NCI-H187 treated with DMSO at 0.1 percent for 48 hours (cell line): ENCODE data around the gene PTPRD.
"Not testable (repeated sequence)": the region's sequence is repeated elsewhere in the genome, so short reads cannot be mapped to it uniquely, and the experiment has no call there.

Experiments used
- DNase-seq: peaks from one replicate; lab custom pipeline; 2025; lab: John Stamatoyannopoulos, UW

PTPRD gene

DNA sequence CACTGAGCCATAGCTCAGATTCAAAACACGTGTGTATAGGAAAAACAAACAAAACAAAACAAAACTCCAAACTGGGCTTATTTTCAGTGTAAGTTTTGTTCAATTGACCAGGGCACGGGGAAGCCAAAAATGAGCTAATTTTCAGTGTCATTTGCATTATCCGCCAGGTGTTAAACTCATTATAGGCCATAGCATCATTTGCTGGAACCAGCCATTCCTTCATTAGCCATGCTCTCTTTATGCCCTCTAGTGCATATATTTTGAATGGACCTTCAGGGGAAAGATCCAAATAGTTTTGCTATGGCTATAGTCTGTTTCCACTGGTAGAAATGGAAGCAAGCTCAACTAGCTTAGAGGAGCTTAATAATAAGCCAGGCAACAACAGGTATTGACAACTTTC is 1608.0 kb downstream of the PTPRD start:
- DNase-seq = no peak

DNA sequence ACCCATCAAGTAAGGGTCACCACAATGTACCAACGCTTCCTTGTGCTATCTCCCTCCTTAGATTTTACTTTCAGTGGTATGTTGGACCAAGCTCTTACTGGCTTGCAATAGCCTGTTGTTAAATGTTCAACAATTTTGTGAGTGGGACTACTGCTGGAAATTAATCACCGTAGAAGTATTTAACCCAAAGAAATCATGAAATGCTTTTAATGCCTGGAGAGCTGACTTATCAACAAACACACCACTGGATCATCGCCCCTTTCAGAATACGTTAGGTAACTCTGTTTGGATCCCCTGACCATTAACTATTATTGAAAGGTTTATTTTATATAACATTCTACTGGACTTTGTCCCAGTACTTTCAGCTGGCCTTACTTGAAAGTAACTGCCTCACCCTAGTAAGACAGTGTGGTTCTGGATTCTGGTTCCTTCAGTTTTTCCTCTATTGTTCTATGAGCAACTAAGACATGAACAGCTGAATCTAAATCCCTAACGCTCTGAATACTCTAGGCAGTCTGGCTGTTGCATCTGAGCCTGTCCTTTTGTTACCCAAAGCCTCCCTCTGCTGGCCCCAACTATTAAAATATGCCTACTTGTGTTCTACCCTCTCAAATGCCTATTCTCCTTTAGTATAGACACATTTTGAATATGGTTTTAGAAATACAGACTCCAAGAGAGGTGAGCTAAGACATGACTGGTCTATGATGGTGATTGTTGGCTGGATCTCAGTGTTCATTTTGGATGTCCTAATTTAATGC is 1609.8 kb downstream of the PTPRD start:
- no peak for DNase-seq

DNA sequence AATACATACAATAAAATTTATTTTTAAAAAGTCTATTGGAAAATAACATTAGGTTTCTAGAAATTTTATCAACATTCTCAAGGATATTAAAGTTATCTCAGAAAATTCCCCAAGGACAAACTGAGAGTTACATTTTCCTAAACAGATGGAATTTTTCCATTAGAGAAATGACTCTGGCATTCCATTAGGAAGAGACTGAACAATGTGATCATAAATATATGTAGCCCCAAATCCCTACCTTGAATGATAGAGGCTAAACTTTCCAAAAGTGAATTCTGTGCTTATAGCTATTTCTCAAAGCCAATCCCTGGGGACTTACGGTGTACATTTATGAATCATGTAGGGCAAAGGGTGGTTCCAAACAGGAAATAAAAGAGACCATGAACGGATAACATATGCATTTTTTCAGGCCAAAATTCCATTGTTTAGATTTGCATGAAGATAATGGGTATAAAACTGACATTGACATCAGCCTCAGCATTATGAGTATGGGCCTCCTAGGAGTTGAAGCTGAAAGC is 1632.2 kb downstream of the PTPRD start:
- no peak for DNase-seq

DNA sequence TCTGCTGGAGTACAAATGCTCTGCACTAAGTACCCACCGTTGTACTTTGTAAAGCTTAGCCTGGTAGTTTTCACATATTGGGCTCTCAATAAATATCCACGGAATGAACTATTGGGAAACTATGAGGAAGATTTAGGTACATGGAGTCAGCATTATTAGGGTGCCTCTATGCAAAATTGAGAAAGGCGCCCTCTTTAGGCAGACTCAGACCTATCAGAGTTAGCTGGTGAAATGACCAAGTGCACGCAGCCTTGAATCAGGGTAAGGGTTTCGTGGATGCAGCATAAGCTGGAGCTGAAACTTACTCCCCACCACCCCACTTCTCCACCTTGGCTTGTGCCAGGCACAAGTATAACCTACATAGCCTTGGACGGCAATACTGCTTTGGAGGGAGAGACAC is 1634.5 kb downstream of the PTPRD start:
- no peak for DNase-seq

DNA sequence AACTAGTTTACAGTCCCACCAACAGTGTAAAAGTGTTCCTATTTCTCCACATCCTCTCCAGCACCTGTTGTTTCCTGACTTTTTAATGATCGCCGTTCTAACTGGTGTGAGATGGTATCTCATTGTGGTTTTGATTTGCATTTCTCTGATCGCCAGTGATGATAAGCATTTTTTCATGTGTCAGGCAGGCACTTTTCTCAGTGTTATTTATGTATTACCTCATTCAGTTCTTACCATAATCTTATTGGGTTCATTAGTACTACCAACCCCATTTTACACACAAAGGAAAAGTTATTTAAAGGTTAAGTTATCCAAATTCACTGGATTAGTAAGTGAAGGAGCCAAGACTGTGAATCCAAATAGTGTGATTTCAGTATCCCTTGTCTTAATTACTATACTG is 1644.5 kb downstream of the PTPRD start:
- not testable (repeated sequence) for DNase-seq

DNA sequence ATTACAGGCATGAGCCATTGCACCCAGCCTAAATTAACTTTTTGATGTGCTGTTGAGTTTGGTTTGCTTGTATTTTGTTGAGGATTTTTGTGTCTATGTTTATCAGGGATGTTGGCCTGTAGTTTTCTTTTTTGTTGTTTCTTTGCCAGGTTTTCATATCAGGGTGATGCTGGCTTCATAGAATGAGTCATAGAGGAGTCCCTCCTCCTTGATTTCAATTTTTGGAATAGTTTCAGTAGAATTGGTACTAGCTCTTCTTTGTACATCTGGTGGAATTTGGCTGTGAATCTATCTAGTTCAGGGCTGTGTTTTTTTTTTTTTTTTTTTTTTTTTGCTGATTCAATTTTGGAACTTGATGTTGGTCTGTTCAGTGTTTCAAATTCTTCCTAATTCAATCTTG is 1648.9 kb downstream of the PTPRD start:
- DNase-seq = no peak

DNA sequence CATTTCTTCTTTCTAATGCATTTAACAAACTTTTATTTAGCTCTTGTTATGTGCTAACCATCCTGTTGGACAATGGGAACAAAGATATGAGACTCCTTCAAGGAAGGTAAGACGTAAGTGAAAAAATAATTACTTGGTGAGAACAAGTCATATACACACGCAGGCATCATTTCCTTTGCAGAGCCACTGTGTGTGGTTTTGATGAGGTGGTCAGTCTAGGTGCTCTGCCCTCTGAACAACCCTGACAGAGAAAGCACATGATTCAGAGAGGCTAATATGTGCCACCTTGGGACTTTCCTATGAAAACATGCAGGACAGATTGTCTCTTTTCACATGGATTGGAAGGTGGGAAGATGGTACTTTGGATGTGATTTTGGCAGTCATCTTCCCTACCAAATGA is 1650.7 kb downstream of the PTPRD start:
- DNase-seq = no peak

DNA sequence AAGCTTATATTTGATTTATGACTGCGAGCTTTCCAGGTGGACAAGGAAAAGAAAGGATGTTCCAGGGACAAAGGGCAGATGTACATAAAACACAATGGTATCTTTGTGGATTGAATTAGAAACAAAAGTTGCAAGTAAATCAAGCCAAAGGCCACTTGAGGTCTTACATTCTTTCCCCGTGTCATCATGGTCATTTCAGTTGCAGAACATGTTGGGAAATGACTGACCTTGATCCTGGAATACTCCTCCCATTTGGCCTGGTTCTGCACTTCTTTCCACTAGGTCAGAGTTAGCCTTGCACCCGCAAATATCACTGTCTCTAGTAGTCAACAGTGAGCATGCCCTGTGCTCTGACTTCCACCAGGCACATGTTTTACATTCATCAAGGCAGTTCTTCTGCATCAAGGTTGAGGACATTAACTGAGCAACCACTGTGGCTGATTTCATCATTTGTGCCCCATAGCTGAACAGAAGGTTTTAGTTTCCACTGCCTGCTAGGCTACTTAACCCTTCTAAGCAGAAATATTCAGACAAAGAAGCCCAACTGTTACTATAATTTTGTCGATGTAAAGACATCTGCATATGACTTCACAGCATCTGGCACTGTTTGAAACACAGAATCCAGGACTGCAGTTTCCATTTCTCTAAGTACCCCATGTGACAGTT is 1651.5 kb downstream of the PTPRD start:
- no peak for DNase-seq

DNA sequence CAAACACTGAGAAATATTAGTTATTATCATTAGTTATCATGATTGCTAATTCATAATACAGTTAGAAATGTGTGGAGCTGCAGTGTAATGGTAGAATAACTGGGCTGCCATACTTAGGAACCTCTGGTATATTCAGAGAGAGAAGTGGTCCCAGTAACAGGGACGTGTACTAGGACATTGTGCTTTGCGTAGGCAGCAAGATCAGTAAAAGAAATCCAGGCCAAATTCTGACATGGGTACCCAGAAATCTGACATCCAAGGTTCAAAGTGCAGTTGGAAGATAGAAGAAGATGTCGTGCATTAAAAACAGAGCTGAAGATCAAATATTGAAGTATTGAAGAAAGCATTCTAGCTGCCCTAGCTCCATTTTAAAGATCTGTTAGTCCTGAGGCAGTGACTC is 1652.5 kb downstream of the PTPRD start:
- DNase-seq = no peak

DNA sequence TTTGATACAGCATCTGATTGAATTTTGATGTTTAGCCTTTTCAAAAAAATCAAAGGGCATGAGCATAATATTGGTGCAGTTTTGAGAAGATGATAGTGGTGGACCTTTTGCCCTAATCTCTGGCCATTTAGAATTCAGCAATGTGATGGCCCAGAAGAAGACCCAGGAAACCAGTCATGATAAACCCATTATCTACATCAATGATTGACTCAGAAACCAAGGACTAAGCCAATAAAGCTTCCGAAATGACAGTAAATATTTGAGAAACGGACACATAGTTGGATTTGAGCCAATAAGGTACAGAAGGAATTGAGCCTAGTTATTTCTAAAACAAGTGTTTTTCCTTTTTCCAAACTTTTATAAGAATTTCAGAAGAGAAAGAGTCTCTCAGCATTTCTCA is 1654.4 kb downstream of the PTPRD start:
- DNase-seq = no peak

DNA sequence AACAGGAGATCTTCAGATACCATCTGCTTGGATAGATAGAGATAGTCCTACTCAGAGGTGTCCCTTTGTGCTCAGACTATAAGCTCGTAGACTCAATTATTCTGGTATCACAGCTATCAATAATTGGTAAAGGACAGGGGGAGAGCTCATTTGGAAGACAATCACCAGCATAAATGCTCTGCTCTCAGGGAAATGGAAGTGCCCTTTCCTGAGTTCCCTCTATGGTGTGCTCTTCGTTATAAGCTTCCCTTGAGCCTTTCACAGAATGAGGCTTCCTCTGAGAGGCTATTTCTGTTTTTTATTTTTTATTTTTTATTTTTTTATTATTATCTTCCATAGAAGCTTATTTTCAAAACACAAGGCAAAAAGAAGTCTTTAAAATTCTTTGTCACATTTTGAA is 1657.5 kb downstream of the PTPRD start:
- DNase-seq = no peak

DNA sequence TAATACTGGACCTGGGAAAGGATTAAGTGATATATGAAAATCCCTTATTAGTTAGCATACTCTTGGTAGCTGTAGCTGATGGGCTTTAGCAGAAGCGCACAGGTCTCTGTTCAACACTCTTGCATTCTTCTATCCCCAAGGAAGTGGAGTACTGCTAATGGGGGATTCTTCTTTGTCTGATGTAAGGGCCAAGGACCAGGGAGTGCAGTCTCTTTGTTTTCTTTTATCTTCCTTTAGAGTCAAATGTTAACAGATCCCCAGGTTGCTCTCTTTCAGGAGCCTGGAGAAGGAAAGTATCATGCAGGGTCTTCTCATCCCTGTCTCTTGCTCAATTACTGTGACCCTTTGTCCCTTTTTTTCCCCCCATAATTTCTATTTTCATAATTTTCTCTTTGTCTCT is 1666.3 kb downstream of the PTPRD start:
- DNase-seq = no peak

DNA sequence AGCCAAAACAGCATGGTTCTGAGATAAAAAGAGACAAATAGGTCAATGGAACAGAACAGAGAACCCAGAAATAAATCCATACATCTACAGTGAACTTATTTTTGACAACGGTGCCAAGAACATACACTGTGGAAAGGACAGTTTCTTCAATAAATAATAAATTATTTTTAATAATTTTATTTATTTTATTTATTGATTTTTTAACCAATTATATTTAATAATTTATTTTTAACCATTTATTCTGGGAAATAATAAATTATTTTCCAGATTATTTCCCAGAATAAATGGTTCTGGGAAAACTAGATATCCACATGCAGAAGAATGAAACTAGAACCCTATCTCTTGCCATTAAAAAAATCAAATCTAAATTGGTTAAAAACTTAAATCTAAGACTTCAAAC is 1669.4 kb downstream of the PTPRD start:
- DNase-seq = no peak

DNA sequence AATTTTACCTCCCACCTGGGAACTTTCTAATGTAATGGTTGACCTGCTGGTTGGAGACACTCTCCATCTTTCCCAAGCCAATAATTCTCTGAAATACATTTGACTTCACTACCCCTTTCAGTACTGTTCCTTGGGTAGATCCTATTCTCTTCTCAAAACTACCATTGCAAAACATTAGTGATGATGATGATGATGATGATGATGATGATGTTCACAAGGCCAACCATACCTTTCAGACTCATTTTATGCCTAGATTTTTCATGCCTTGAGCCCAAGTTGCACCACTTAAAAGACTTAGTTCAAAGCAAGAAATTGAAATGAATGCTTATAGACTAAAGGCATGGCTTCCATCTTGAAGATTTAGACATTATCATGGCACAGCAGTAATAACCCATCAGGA is 1672.2 kb downstream of the PTPRD start:
- DNase-seq = no peak

DNA sequence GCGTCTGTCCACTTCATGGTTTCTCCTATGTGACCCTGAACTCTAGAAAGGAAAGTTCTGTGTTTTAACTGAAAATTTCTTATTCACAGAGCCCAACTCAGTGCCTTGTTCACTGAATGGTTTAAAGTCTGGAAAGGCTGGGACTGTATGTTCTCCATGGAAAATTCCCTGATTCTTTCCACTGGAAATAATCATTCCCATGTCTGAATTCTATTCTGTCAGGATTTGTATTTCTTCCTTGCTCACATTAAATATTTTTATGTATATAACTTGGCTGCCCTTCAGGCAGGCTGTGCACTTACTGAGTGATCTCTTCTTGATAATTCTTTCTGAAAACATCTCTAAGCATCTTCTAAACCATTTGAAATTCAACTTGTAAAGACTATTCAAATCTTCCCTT is 1686.3 kb downstream of the PTPRD start:
- no peak for DNase-seq

DNA sequence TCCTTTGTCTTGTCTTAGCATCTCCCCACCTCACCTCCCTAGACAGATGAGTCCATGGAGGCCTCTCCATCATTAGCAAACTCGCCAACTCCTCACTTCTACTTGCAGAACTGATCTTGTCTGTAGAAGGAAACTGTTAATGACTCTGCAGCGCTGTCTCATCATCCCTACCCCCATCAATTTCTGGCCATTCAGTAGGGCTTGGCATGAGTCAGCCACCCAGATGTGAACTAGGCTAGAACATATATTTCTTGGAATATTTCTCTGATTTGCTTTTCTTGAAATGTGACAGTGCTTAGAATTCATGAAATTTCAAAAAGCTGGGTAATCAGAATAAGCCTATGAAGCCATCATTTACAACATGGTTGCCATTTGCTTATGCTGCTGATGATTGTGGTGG is 1688.2 kb downstream of the PTPRD start:
- DNase-seq = no peak

DNA sequence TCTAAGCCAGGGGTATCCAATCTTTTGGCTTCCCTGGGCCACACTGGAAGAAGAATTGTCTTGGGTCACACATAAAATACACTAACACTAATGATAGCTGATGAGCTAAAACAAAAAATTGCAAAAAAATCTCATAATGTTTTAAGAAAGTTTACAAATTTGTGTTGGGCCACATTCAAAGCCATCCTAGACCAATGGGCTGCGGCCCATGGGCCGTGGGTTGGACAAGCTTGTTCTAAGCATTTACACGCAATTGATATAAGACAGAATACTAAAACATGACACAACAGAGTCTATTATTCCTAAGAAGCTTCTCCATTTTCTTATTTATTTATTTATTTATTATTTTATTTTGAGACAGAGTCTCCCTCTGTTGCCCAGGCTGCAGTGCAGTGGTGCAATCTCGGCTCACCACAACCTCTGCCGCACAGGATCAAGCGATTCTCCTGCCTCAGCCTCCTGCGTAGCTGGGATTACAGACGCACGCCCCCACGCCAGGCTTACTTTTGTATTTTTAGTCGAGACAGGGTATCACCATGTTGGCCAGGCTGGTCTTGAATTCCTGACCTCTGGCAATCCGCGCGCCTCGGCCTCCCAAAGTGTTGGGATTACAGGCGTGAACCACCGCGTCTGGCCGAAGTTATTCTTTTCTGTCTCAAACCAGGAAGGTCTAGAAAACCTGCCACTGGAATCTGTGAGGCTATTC is 1692.2 kb downstream of the PTPRD start:
- not testable (repeated sequence) for DNase-seq

DNA sequence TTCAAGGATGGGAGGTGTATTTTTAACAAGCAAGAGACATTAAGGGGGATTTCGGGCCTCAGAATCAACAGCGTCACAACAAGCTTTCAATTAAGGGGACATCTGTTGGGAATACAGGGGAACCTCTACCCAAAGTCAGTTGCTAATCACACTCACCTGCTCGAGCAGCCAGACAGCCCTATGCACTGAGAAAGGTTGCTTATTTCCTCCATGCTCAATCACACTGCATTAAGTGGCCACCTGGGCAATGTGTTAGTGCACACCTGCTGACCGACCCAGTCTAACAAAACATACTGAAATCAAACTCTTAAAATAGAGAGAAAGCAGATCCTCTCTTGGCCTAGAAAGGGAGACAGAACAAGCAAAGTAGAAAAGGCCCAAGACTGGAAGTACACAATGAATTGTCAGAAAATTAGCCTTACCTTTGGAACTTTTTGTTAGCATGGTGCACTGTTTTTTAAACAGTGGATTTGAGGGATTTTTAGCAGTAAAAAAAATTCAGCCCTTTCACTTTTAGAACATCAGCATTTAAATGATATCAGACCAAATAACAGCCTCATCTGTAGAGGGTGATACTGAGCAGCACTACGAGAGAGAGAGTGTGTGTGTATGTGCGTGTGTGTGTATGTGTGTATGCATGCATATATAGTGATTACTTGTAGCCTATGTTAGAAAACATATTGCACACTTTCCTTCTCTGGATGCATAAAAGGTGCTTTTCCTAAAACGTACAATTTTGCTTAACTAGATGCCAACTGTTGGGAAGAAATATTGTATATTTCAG is 1694.7 kb downstream of the PTPRD start:
- peak; percentile 45 for DNase-seq

DNA sequence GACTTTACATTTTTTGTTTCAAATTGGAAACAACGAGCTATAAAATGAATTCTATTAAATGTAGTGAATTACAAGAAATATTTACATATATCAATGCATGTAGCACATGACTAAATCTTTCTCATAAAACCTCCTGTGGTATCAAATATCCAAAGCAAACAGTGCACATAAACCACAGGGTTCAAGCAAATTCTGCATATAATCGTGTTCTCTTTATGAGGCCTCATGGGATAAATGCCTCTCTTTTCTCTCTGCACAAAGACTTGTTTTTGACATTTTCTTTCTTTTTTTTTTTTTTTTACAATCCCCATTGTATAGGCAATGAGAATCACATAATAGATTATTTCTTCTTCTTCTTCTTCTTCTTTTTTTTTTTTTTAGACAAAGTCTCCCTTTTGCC is 1696.0 kb downstream of the PTPRD start:
- no peak for DNase-seq

DNA sequence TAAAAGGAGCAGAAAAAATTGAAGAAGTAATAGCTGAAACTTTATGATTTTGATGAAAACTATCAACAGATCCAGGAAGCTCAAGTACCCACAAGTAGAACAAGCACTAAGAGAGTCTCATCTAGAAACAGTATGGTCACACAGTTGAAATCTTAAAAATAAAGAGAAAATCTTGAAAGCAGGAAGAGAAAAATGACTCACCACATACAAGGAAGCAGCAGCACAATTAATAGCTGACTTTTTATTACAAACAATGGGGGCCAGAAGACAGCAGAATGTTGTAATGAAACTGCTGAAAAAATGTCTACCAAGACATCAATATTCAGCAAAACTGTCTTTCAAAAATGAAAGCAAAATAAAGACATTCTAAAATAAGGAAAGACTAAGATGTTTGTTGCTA is 1704.9 kb downstream of the PTPRD start:
- no peak for DNase-seq

DNA sequence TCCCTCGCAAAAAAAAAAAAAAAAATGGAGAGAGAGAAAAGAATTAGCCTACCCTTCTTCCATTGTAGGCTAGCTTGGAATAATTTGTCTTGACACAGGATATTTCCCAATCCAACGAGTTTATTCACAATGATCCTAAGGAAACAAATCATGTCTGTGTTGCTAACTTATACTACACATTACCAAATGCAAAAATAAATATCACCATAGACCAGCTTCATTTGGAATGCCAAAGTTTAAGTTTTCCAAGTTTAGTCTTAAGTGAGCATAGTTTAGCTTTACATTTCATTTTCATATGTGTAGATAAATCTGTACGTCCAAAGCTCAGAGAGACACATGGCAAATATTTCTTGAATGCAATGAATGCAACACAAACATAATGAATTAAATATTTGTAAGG is 1707.1 kb downstream of the PTPRD start:
- no peak for DNase-seq

DNA sequence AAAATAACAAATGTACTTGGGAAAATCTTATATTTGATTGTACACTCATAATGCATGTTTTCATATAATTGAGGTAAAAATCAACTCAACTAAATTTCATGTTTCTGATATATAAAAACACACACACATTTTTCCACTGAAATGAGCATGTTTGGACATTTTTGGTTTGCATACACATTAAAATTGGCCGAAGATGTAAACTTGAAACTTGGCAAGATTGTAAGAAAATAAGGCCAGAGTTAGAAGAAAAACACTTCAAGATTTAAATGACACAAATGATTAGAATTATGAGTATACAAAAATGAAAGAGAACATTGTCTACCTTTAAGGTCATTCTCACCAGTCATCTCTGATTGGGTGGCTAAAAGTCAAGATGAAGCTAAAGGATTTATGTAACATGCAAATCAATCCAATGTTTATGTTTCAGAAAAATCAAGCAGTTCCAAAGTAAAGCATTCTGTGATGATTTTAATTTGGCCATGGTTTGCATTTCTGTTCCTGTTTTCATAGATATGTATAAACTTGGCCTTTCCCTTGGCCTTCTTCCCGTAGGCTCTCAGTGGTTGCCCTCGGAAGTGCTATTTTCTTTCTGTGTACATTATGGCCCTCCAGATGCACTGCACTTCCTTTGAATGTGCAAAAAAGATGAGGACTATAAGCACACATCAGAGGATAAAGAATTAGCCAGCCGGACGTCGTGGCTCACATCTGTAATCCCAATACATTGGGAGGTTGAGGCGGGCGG is 1707.9 kb downstream of the PTPRD start:
- DNase-seq = no peak
